Effector memory CD4-positive, alpha-beta T cell (primary cell): ENCODE results near the gene COL4A6.

ENCODE experiments used
- DNase-seq, 3 donors: peaks; one replicate each; pipeline ENCODE4 v3.0.0-alpha.2; 2020
- H3K27ac ChIP-seq: 2 replicates; pipeline ENCODE4 v1.7.0; 2013; ENCODE audit warnings: mild to moderate bottlenecking, low read length, moderate library complexity; ENCODE audit not compliant: insufficient read depth, poor library complexity, severe bottlenecking
- H3K27me3 ChIP-seq: replicated peaks from 2 replicates; pipeline ENCODE4 v1.7.0; 2013; ENCODE audit warnings: mild to moderate bottlenecking, low read length; ENCODE audit not compliant: insufficient read depth, control insufficient read depth, poor library complexity, severe bottlenecking
- H3K36me3 ChIP-seq: 2 replicates; pipeline ENCODE4 v1.7.0; 2013; ENCODE audit warnings: mild to moderate bottlenecking, low read length, moderate library complexity; ENCODE audit not compliant: control insufficient read depth, insufficient read depth
- H3K4me1 ChIP-seq: 2 replicates; pipeline ENCODE4 v1.7.0; 2013; ENCODE audit warnings: low read length, mild to moderate bottlenecking; ENCODE audit not compliant: control insufficient read depth, insufficient read depth, poor library complexity, severe bottlenecking
- H3K4me3 ChIP-seq: 2 replicates; pipeline ENCODE4 v1.7.0; 2013; ENCODE audit warnings: low read length, low read depth, mild to moderate bottlenecking; ENCODE audit not compliant: insufficient read depth, poor library complexity, severe bottlenecking
- H3K9me3 ChIP-seq: 2 replicates; pipeline ENCODE4 v1.7.0; 2013; ENCODE audit warnings: mild to moderate bottlenecking, low read length, moderate library complexity; ENCODE audit not compliant: control insufficient read depth

The COL4A6 gene

GRCh38 chrX:108126661-108127060, 311.6 kb downstream of the COL4A6 start:
- Histone ChIP-seq H3K36me3 (peaks cover 3% of the 10 kb centered on the region), H3K4me3 (no peak overlapping the region), H3K9me3 (no peaks in the 10 kb centered on the region), H3K27me3 (no peaks in the 10 kb centered on the region), H3K4me1 (no peaks in the 10 kb centered on the region), H3K27ac (no peak overlapping the region)
- DNase-seq, result no peak

GRCh38 chrX:108123591-108124366, 314.4 kb downstream of the COL4A6 start:
- H3K27me3 ChIP-seq, result no peaks in the 10 kb centered on the region
- no peaks in the 10 kb centered on the region for H3K9me3 ChIP-seq
- H3K27ac ChIP-seq, result no peak overlapping the region
- H3K36me3 ChIP-seq, result no peaks in the 10 kb centered on the region
- no peaks in the 10 kb centered on the region for H3K4me1 ChIP-seq
- no peak for DNase-seq
- no peak overlapping the region for H3K4me3 ChIP-seq

DNA sequence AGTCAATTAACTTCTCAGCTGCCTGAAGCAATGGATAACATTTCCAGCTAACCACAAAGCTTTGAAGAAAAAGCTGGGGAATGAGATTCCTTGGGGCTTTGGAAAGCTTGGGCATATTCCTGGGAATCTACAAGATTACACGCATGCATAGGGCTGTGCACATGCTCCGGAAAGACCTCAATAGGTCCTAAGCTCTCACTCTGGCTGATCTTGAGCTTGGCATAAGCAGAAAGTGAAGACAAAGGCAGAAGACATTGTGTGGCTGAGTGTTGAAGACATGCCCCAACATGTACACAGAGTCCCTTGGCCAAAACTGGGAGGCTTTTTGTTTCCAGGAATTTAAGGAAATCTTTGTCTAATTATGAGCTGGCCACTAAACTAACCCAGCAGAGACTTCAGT, 315.5 kb downstream of the COL4A6 start:
- no peak for DNase-seq
- no peak overlapping the region for H3K27ac ChIP-seq
- no peak overlapping the region for H3K4me3 ChIP-seq
- no peaks in the 10 kb centered on the region for H3K27me3 ChIP-seq
- H3K9me3 ChIP-seq, result no peaks in the 10 kb centered on the region
- H3K36me3 ChIP-seq, result no peaks in the 10 kb centered on the region
- no peaks in the 10 kb centered on the region for H3K4me1 ChIP-seq

GRCh38 chrX:108121291-108121690, 316.9 kb downstream of the COL4A6 start:
- no peaks in the 10 kb centered on the region for H3K36me3 ChIP-seq

DNA sequence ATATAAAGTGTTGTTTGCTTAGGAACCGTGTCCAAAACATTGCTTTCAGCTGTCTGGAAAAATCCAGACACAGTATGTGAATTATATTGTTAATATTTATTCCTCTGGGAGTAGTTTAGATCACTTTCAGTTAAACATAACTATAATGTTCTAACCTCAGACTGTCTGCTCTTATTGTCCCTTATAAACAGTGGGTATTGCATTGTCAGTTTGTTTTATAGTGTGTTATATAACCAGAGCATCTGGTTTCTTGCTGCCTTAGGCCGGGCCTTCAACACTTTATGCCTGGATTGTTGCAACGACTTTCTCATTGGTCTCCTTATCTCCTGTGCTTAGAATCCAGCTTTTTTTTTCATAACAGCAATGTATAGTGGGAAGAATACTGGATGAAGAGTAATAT, 320.2 kb downstream of the COL4A6 start:
- no peak overlapping the region for H3K4me3 ChIP-seq
- H3K27ac ChIP-seq, result no peak overlapping the region
- no peaks in the 10 kb centered on the region for H3K9me3 ChIP-seq
- no peaks in the 10 kb centered on the region for H3K36me3 ChIP-seq
- DNase-seq, result no peak
- no peaks in the 10 kb centered on the region for H3K4me1 ChIP-seq
- no peaks in the 10 kb centered on the region for H3K27me3 ChIP-seq

More at GRCh38 chrX:108121291-108121690, 316.9 kb downstream of the COL4A6 start:
- H3K9me3 ChIP-seq, result no peaks in the 10 kb centered on the region
- H3K27me3 ChIP-seq, result no peaks in the 10 kb centered on the region
- no peak for DNase-seq
- H3K27ac ChIP-seq, result no peak overlapping the region
- no peak overlapping the region for H3K4me3 ChIP-seq
- H3K4me1 ChIP-seq, result no peaks in the 10 kb centered on the region

DNA sequence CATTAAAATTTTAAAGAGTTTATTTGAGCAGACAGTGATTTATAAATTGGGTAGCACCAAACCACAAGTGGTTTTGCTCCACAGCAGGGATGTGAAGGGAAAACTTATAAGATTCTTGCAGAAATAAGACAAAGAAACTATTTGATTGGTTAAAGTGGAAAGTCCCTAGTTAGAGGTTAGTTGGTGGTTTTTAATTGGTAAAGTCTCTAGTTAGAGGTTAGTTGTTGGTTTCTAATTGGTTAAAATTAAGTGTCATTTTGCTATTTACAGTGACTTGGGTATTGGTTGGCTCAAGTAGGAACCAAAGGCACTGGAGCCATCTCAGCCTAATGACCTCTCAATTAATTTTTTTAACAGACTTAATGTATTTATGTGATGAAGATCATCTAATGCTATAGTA, 323.7 kb downstream of the COL4A6 start:
- Histone ChIP-seq H3K27ac (no peak overlapping the region), H3K9me3 (no peaks in the 10 kb centered on the region), H3K4me1 (no peaks in the 10 kb centered on the region), H3K36me3 (no peaks in the 10 kb centered on the region), H3K4me3 (no peak overlapping the region), H3K27me3 (no peaks in the 10 kb centered on the region)
- DNase-seq, result no peak
